ENCODE results near the gene HMGXB3.

The HMGXB3 gene

DNA sequence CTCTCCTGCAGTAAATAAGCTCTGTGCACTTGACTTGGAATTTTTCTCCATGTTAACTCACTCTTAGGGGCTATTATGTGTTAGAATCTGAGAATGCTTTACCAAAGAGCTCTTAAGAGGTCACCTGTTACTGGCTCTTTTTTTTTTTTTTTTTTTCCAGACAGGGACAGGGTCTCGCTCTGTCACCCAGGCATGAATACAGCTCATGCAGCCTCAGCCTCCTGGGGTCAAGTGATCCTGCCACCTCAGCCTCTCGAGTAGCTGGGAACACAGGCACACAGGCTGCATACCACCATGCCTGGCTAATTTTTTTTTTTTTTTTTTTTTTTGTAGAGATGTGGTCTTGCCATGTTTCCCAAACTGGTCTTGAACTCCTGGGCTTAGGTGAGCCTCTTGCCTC, 22.1 kb downstream of the HMGXB3 start:
- TF ChIP-seq SIN3A (IDR thresholded peaks at IDR 0.05; ENCODE audit: borderline replicate concordance, insufficient read depth, low read length): no peak
- TF ChIP-seq FOXP2 (optimal IDR thresholded peaks at IDR 0.05; ENCODE audit: borderline replicate concordance, extremely low read depth, extremely low read length, insufficient read depth): no peak
- TF ChIP-seq POLR2AphosphoS5 (IDR thresholded peaks at IDR 0.05; ENCODE audit: low read depth, low read length): no peak
- TF ChIP-seq, protein P1, sequence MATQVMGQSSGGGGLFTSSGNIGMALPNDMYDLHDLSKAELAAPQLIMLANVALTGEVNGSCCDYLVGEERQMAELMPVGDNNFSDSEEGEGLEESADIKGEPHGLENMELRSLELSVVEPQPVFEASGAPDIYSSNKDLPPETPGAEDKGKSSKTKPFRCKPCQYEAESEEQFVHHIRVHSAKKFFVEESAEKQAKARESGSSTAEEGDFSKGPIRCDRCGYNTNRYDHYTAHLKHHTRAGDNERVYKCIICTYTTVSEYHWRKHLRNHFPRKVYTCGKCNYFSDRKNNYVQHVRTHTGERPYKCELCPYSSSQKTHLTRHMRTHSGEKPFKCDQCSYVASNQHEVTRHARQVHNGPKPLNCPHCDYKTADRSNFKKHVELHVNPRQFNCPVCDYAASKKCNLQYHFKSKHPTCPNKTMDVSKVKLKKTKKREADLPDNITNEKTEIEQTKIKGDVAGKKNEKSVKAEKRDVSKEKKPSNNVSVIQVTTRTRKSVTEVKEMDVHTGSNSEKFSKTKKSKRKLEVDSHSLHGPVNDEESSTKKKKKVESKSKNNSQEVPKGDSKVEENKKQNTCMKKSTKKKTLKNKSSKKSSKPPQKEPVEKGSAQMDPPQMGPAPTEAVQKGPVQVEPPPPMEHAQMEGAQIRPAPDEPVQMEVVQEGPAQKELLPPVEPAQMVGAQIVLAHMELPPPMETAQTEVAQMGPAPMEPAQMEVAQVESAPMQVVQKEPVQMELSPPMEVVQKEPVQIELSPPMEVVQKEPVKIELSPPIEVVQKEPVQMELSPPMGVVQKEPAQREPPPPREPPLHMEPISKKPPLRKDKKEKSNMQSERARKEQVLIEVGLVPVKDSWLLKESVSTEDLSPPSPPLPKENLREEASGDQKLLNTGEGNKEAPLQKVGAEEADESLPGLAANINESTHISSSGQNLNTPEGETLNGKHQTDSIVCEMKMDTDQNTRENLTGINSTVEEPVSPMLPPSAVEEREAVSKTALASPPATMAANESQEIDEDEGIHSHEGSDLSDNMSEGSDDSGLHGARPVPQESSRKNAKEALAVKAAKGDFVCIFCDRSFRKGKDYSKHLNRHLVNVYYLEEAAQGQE (IDR thresholded peaks at IDR 0.05; ENCODE audit: insufficient read depth in 1 of 2, low read depth in 2 of 2, low read length in 2 of 2): no peak
- no peak for TF ChIP-seq TAF1 (IDR thresholded peaks at IDR 0.05; ENCODE audit: borderline replicate concordance, insufficient read depth, low read length)

DNA sequence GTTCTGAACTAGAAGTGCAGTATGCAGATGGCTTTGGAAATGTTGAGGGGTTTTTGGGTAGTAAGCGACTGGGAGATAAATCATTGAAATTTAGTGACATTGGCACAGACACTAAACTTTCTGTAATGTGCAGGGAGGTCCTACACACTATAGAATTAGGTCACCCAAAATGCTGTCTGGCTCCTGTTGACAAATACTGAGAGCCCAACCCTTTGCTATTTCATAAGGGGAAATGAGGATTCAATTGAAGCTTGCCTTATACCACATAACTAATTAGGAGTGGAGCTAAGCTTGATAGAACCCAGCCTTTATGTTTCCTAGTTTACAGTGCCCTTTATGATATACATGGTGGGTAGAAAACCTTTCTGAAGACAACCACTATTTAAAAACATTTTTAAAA, 22.6 kb downstream of the HMGXB3 start:
- TF ChIP-seq FOXP2 (optimal IDR thresholded peaks at IDR 0.05; ENCODE audit: borderline replicate concordance, extremely low read depth, extremely low read length, insufficient read depth) (no peak), TAF1 (IDR thresholded peaks at IDR 0.05; ENCODE audit: borderline replicate concordance, insufficient read depth, low read length) (no peak), POLR2AphosphoS5 (IDR thresholded peaks at IDR 0.05; ENCODE audit: low read depth, low read length) (no peak), SIN3A (IDR thresholded peaks at IDR 0.05; ENCODE audit: borderline replicate concordance, insufficient read depth, low read length) (no peak)
- TF ChIP-seq, protein P1 (IDR thresholded peaks at IDR 0.05; ENCODE audit: insufficient read depth in 1 of 2, low read depth in 2 of 2, low read length in 2 of 2): no peak

DNA sequence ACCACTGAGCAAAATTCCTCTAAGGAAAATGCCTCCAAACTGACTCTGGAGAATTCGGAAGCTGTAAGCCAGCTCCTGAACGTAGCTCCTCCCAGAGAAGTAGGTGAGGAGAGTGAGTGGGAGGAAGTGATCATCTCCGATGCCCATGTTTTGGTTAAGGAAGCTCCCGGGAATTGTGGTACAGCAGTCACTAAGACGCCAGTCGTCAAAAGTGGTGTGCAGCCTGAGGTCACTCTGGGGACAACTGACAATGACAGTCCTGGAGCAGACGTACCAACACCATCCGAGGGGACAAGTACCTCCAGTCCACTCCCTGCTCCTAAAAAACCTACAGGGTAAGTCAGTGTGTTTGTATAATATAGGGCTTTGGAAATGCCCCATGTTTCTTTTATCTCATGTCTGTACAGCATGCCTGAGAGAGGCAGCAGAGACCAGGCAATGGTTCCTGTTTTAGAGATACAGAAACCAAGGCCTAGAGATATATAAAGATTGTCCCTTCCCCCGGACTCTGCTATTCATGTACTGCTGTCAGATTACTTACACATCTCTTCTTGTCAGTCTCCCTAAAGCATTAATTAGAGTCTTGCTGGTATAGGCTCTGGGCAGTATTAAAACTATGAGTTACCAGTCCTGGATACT, 23.9 kb downstream of the HMGXB3 start:
- TF ChIP-seq TAF1 (IDR thresholded peaks at IDR 0.05; ENCODE audit: borderline replicate concordance, insufficient read depth, low read length) (no peak), POLR2AphosphoS5 (IDR thresholded peaks at IDR 0.05; ENCODE audit: low read depth, low read length) (no peak), FOXP2 (optimal IDR thresholded peaks at IDR 0.05; ENCODE audit: borderline replicate concordance, extremely low read depth, extremely low read length, insufficient read depth) (no peak), SIN3A (IDR thresholded peaks at IDR 0.05; ENCODE audit: borderline replicate concordance, insufficient read depth, low read length) (no peak)
- TF ChIP-seq, protein P1 (IDR thresholded peaks at IDR 0.05; ENCODE audit: insufficient read depth in 1 of 2, low read depth in 2 of 2, low read length in 2 of 2): no peak

DNA sequence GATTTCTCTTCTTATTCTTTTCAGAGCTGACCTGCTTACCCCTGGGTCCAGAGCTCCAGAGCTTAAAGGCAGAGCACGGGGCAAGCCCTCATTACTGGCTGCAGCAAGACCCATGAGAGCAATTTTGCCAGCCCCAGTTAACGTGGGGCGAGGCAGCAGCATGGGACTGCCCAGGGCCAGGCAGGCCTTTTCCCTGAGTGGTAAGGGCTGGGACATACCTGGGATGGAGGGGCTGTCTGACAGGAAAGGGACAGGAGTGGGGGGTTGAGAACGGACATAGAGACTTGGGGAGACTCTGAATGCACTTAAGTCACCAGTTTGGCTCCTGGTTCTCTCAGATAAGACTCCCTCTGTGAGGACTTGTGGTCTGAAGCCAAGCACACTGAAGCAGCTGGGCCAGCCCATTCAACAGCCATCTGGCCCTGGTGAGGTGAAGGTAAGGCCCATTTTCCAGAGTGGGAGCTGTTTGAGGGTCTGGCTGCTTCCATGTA, 26.2 kb downstream of the HMGXB3 start:
- TF ChIP-seq POLR2AphosphoS5 (IDR thresholded peaks at IDR 0.05; ENCODE audit: low read depth, low read length) (no peak), SIN3A (IDR thresholded peaks at IDR 0.05; ENCODE audit: borderline replicate concordance, insufficient read depth, low read length) (no peak), FOXP2 (optimal IDR thresholded peaks at IDR 0.05; ENCODE audit: borderline replicate concordance, extremely low read depth, extremely low read length, insufficient read depth) (no peak), TAF1 (IDR thresholded peaks at IDR 0.05; ENCODE audit: borderline replicate concordance, insufficient read depth, low read length) (no peak)
- TF ChIP-seq, protein P1 (IDR thresholded peaks at IDR 0.05; ENCODE audit: insufficient read depth in 1 of 2, low read depth in 2 of 2, low read length in 2 of 2): no peak

All from PFSK-1 (cell line).